SH-SY5Y (cell line): ENCODE data around the gene SLC1A4.

Source experiments
- GATA2 ChIP-seq: IDR thresholded peaks from 2 replicates; pipeline ENCODE4 v1.6.1; 2011; ENCODE audit warnings: mild to moderate bottlenecking, low read depth, low read length
- GATA3 ChIP-seq: IDR thresholded peaks from 2 replicates; pipeline ENCODE4 v1.6.1; 2011; ENCODE audit warnings: low read depth, mild to moderate bottlenecking, low read length, moderate library complexity

GRCh38 chr2:65026704-65027464 lies 37.7 kb downstream of the SLC1A4 start:
- no peak for TF ChIP-seq GATA2
- TF ChIP-seq GATA3: no peak
